Measurements from ENCODE around the gene PAX4. TPM values are rescaled to one million over a fixed set of nuclear protein-coding genes. Genes with fewer than 3 reads are reported as not detected.
"Not testable (repeated sequence)": the region's sequence is repeated elsewhere in the genome, so short reads cannot be mapped to it uniquely, and the experiment has no call there.

The PAX4 gene
- total RNA-seq, 2 donors from 2014 or later, result 0.24 TPM; not detected in 1

DNA sequence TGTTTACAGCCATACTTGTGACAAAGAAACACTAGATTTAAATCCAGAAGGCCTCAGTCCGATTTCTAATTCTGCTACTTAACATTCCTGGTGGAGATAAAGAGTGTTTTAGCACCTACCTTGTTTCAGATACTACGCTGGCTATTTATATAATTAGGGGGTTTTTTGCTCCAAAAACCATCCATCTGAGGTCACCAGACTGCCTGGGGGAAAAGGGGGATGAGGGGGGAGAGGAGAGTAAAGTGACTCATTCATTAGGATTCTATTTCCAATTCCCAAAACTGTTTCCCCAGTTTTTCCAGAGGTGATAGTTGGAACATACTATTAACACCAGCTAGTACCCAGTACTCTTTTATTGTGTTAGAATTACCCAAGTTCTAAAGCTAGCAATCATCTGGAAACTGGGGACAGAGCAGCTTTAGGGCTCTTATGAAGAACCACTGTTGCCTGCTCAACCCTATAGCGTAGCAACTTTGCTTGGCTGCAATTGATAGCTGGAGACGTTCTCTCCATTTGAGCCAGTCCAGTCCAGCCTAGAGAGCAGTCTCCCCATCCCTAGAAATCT is 39.1 kb downstream of the PAX4 start:
- peaks cover 3% of the 10 kb centered on the region for H3K4me1 ChIP-seq (ENCODE audit: control insufficient read depth, insufficient read depth, low read length)
- H3K36me3 ChIP-seq (ENCODE audit: control insufficient read depth, insufficient read depth, low read length), result peaks cover 39% of the 10 kb centered on the region
- H3K9me3 ChIP-seq (ENCODE audit: control insufficient read depth, low read length), result no peaks in the 10 kb centered on the region
- Mint-ChIP-seq H3K27me3 (ENCODE audit: insufficient read depth) (no peaks in the 10 kb centered on the region), H3K4me3 (no peak overlapping the region), H3K36me3 (ENCODE audit: low read depth) (peaks cover 33% of the 10 kb centered on the region), H3K9me3 (no peaks in the 10 kb centered on the region), H3K27ac (no peak overlapping the region), H3K4me1 (peaks cover 4% of the 10 kb centered on the region)
- H3K4me3 ChIP-seq (ENCODE audit: low read length), result no peak overlapping the region
- no peak for TF ChIP-seq CTCF (conservative IDR thresholded peaks at IDR 0.05)
- no peak overlapping the region for H3K27ac ChIP-seq (ENCODE audit: low read depth, low read length)
- H3K9ac ChIP-seq (ENCODE audit: extremely low read depth, low read length, poor library complexity, severe bottlenecking), result no peak overlapping the region
- DNase-seq, result no peak
- WGBS, 2 experiments (ENCODE audit: insufficient coverage in 1 of 2, insufficient read length in 1 of 2), result 80 to 84% methylated on average over 2 to 4 of the region's 4 CpGs
- no peaks in the 10 kb centered on the region for H3K27me3 ChIP-seq (ENCODE audit: control insufficient read depth, insufficient read depth, low read length, poor library complexity, severe bottlenecking)

GRCh38 chr7:127578036-127578684 is 39.8 kb downstream of the PAX4 start:
- H3K27ac Mint-ChIP-seq, result no peak overlapping the region
- H3K4me3 ChIP-seq (ENCODE audit: low read length), result no peak overlapping the region
- no peaks in the 10 kb centered on the region for H3K9me3 Mint-ChIP-seq
- no peaks in the 10 kb centered on the region for H3K4me1 ChIP-seq (ENCODE audit: control insufficient read depth, insufficient read depth, low read length)
- no peaks in the 10 kb centered on the region for H3K9me3 ChIP-seq (ENCODE audit: control insufficient read depth, low read length)
- no peaks in the 10 kb centered on the region for H3K27me3 Mint-ChIP-seq (ENCODE audit: insufficient read depth)
- H3K27me3 ChIP-seq (ENCODE audit: control insufficient read depth, insufficient read depth, low read length, poor library complexity, severe bottlenecking), result no peaks in the 10 kb centered on the region
- peak; percentile 67 for TF ChIP-seq CTCF (conservative IDR thresholded peaks at IDR 0.05)
- H3K36me3 ChIP-seq (ENCODE audit: control insufficient read depth, insufficient read depth, low read length), result peaks cover 32% of the 10 kb centered on the region
- H3K4me1 Mint-ChIP-seq, result no peaks in the 10 kb centered on the region
- no peak overlapping the region for H3K9ac ChIP-seq (ENCODE audit: extremely low read depth, low read length, poor library complexity, severe bottlenecking)
- no peak overlapping the region for H3K4me3 Mint-ChIP-seq
- H3K36me3 Mint-ChIP-seq (ENCODE audit: low read depth), result peaks cover 28% of the 10 kb centered on the region
- H3K27ac ChIP-seq (ENCODE audit: low read depth, low read length), result no peak overlapping the region
- no peak for DNase-seq
- WGBS, 2 experiments (ENCODE audit: insufficient coverage in 1 of 2, insufficient read length in 1 of 2), result 80 to 85% methylated on average over 4 to 5 of the region's 5 CpGs

DNA sequence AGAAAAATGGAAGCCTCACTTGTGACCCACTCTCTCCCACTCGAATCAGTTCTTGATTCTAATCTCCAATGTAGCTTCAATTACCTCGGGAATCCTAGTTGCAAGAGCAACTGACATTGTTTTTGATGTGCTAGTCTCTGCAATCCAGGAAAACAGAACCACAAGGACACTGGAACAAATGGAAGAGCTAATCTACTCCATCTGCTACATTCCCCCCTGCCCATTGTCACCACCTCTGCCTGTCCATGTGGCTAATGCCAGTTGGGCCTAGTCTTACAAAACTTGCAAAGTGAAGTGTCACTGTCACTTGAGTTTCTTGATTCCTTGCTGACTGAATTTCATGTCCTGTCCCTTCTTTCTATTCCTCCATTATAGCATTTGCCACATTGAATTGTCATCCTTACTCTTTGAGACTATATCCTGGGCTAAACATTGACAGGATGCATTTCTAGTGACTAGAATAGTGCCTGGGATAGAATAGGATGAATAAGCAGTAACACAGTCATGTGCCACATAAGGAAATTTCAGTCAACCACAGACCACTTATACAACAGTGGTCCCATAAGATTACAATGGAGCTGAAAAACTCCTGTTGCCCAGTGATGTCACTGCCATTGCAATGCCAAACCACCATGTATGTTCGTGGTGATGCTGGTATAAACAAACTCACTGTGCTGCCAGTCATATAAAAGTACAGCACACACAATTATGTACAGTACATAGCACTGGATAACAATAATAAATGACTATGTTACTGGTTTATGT is 46.0 kb downstream of the PAX4 start:
- H3K36me3 Mint-ChIP-seq (ENCODE audit: low read depth), result peaks cover 5% of the 10 kb centered on the region
- DNase-seq, result no peak

DNA sequence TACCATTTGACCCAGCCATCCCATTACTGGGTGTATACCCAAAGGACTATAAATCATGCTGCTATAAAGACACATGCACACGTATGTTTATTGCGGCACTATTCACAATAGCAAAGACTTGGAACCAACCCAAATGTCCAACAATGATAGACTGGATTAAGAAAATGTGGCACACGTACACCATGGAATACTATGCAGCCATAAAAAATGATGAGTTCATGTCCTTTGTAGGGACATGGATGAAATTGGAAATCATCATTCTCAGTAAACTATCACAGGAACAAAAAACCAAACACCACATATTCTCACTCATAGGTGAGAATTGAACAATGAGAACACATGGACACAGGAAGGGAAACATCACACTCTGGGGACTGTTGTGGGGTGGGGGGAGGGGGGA is 49.9 kb downstream of the PAX4 start:
- H3K27ac Mint-ChIP-seq; H3K36me3 ChIP-seq (ENCODE audit: control insufficient read depth, insufficient read depth, low read length): not testable (repeated sequence)
- WGBS, 2 experiments (ENCODE audit: insufficient coverage in 1 of 2, insufficient read length in 1 of 2), result no CpG with 5 or more reads among the region's 3 CpGs

More for the DNA sequence above, 46.0 kb downstream of the PAX4 start:
- no peaks in the 10 kb centered on the region for H3K4me1 ChIP-seq (ENCODE audit: control insufficient read depth, insufficient read depth, low read length)
- no peak for TF ChIP-seq CTCF (conservative IDR thresholded peaks at IDR 0.05)
- H3K9me3 ChIP-seq (ENCODE audit: control insufficient read depth, low read length), result peaks cover 13% of the 10 kb centered on the region
- Mint-ChIP-seq H3K27ac (no peak overlapping the region), H3K4me1 (no peaks in the 10 kb centered on the region), H3K27me3 (ENCODE audit: insufficient read depth) (peaks cover 1% of the 10 kb centered on the region), H3K4me3 (no peak overlapping the region), H3K9me3 (peaks cover 9% of the 10 kb centered on the region)
- no peaks in the 10 kb centered on the region for H3K27me3 ChIP-seq (ENCODE audit: control insufficient read depth, insufficient read depth, low read length, poor library complexity, severe bottlenecking)
- H3K27ac ChIP-seq (ENCODE audit: low read depth, low read length), result no peak overlapping the region
- H3K4me3 ChIP-seq (ENCODE audit: low read length), result no peak overlapping the region
- H3K9ac ChIP-seq (ENCODE audit: extremely low read depth, low read length, poor library complexity, severe bottlenecking), result no peak overlapping the region
- WGBS, 2 experiments (ENCODE audit: insufficient coverage in 1 of 2, insufficient read length in 1 of 2), result 84 to 96% methylated on average over 2 to 3 of the region's 3 CpGs
- no peaks in the 10 kb centered on the region for H3K36me3 ChIP-seq (ENCODE audit: control insufficient read depth, insufficient read depth, low read length)

More for the DNA sequence above, 49.9 kb downstream of the PAX4 start:
- H3K9me3 Mint-ChIP-seq, result peaks cover 15% of the 10 kb centered on the region
- peaks cover 20% of the 10 kb centered on the region for H3K9me3 ChIP-seq (ENCODE audit: control insufficient read depth, low read length)
- H3K4me3 Mint-ChIP-seq; H3K4me1 ChIP-seq (ENCODE audit: control insufficient read depth, insufficient read depth, low read length); H3K27me3 ChIP-seq (ENCODE audit: control insufficient read depth, insufficient read depth, low read length, poor library complexity, severe bottlenecking); H3K36me3 Mint-ChIP-seq (ENCODE audit: low read depth); DNase-seq; H3K4me3 ChIP-seq (ENCODE audit: low read length); H3K27ac ChIP-seq (ENCODE audit: low read depth, low read length); H3K4me1 Mint-ChIP-seq; H3K9ac ChIP-seq (ENCODE audit: extremely low read depth, low read length, poor library complexity, severe bottlenecking): not testable (repeated sequence)
- H3K27me3 Mint-ChIP-seq (ENCODE audit: insufficient read depth), result peaks cover 20% of the 10 kb centered on the region
